Right lobe of liver (tissue), 4 donors: ENCODE results near the gene ZNF646.

ENCODE experiments used
- CTCF ChIP-seq, 4 donors: fragments of 200-600 bp in 3 of 4; fragments of 450-650 bp in 1 of 4; IDR thresholded peaks; one replicate each; pipeline versions ENCODE4 v1.5.1 to v1.8.0; 2016 to 2022; ENCODE audit warnings: antibody characterized with exemption in 4 of 4, mild to moderate bottlenecking in 2 of 4
- POLR2A ChIP-seq: fragments of 450-650 bp; IDR thresholded peaks from one replicate; pipeline ENCODE4 v1.6.1; 2017; ENCODE audit warnings: antibody characterized with exemption, mild to moderate bottlenecking
- donor health status: DM: no; HTN: no; CAD: no.
- donor health status: DM: no; HTN: no; CAD: no.
- donor health status: DM: no; HTN: yes; CAD: no.

- no peak for TF ChIP-seq POLR2A
- TF ChIP-seq CTCF (IDR thresholded peaks at IDR 0.05), result no peak
Measured at GRCh38 chr16:31042866-31043265, 31.4 kb upstream of the ZNF646 start.
